Caki2 (cell line): ENCODE measurements around the gene MYH14. TPM values are rescaled to one million over a fixed set of nuclear protein-coding genes. Genes with fewer than 3 reads are reported as not detected.

Experiments
- total RNA-seq: library from RNA; depleted of rRNA; stranded (reverse); fragments of >200 nt; shearing (Covaris generic); gene quantifications from 2 replicates; pipeline ENCODE4 v1.2.3, GENCODE V29; 2014; ENCODE audit warnings: low replicate concordance; rRNA removed

The MYH14 gene
- total RNA-seq, 1 experiment from 2014 or later = 21.7 TPM

Other genes starting within 250 kb of the MYH14 start
- gene SIGLEC11, start 242.4 kb upstream of the MYH14 start, total RNA-seq = not detected in 2 replicates
- gene VRK3, start 178.2 kb upstream of the MYH14 start, total RNA-seq = 44.2 and 50.6 TPM in 2 replicates
- 6.8 and 10.8 TPM in 2 replicates for gene ZNF473, start 177.6 kb upstream of the MYH14 start, total RNA-seq
- not detected in 2 replicates for gene IZUMO2, start 40.3 kb upstream of the MYH14 start, total RNA-seq
- gene KCNC3, start 125.8 kb downstream of the MYH14 start, total RNA-seq = 0.49 and 0.74 TPM in 2 replicates
- 0.61 TPM in 1 of 2 replicates, not detected in the other for gene NAPSA, start 162.0 kb downstream of the MYH14 start, total RNA-seq
- 151 and 189 TPM in 2 replicates for gene NR1H2, start 172.8 kb downstream of the MYH14 start, total RNA-seq
- 122 and 176 TPM in 2 replicates for gene POLD1, start 180.7 kb downstream of the MYH14 start, total RNA-seq
- gene SPIB, start 215.3 kb downstream of the MYH14 start, total RNA-seq = not detected in 2 replicates
- not detected in 2 replicates for gene MYBPC2, start 229.3 kb downstream of the MYH14 start, total RNA-seq